Mucosa of rectum (tissue), 2 donors: ENCODE data around the gene SHC1.
A peak's percentile ranks its signal among the peaks of the same experiment; 100 is the strongest.

Experiments used
- H3K27ac ChIP-seq, 2 donors: one replicate each; pipeline ENCODE4 v1.7.0; 2013; ENCODE audit warnings: inconsistent platforms in 2 of 2, low read depth in 2 of 2, low read length in 2 of 2
- H3K27me3 ChIP-seq, 2 donors: one replicate each; pipeline ENCODE4 v1.7.0; 2013; ENCODE audit warnings: low read length in 2 of 2; ENCODE audit not compliant: control insufficient read depth in 2 of 2, insufficient read depth in 2 of 2
- H3K36me3 ChIP-seq, 2 donors: one replicate each; pipeline ENCODE4 v1.7.0; 2013; ENCODE audit warnings: low read length in 2 of 2; ENCODE audit not compliant: control insufficient read depth in 2 of 2, insufficient read depth in 2 of 2
- H3K4me1 ChIP-seq, 2 donors: one replicate each; pipeline ENCODE4 v1.7.0; 2013; ENCODE audit warnings: low read length in 2 of 2, mild to moderate bottlenecking in 1 of 2; ENCODE audit not compliant: control insufficient read depth in 2 of 2, insufficient read depth in 2 of 2
- H3K4me3 ChIP-seq, 2 donors: one replicate each; pipeline ENCODE4 v1.7.0; 2013; ENCODE audit warnings: low read length in 2 of 2
- H3K9ac ChIP-seq, 2 donors: one replicate each; pipeline ENCODE4 v1.7.0; 2013; ENCODE audit warnings: low read length in 2 of 2, low read depth in 1 of 2, mild to moderate bottlenecking in 1 of 2
- H3K9me3 ChIP-seq, 2 donors: one replicate each; pipeline ENCODE4 v1.7.0; 2013; ENCODE audit warnings: low read length in 2 of 2; ENCODE audit not compliant: control insufficient read depth in 2 of 2
- donor health status: healthy.
- donor health status: Normal muscosa, but diverticular disease.

SHC1 gene

DNA sequence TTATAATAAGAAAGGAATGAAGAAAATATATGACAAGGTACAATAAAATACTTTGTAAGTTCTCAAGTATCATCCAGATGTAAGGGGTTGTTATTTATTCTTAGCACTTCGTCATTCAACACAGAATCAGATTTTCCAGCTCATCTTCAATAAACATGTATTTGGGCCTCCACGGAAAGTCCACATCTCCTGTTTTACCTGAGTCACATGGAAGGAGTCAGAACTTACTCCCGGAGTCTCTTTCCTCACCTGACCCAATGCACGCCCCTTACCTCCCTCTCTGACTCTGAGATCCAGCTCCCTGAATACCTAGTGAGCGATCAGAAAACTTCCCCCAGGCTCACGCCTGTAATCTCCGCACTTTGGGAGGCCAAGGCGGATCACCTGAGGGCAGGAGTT lies 32.6 kb downstream of the SHC1 start:
- peak overlapping the region; percentile 96 to 99 for H3K9ac ChIP-seq
- H3K36me3 ChIP-seq = no peaks in the 10 kb centered on the region
- H3K27me3 ChIP-seq = no peaks in the 10 kb centered on the region
- peak overlapping the region; percentile 99 for H3K27ac ChIP-seq
- peak overlapping the region; percentile 94 to 96 for H3K4me3 ChIP-seq
- H3K9me3 ChIP-seq = no peaks in the 10 kb centered on the region
- peaks cover 29 to 36% of the 10 kb centered on the region in 2 donors for H3K4me1 ChIP-seq

DNA sequence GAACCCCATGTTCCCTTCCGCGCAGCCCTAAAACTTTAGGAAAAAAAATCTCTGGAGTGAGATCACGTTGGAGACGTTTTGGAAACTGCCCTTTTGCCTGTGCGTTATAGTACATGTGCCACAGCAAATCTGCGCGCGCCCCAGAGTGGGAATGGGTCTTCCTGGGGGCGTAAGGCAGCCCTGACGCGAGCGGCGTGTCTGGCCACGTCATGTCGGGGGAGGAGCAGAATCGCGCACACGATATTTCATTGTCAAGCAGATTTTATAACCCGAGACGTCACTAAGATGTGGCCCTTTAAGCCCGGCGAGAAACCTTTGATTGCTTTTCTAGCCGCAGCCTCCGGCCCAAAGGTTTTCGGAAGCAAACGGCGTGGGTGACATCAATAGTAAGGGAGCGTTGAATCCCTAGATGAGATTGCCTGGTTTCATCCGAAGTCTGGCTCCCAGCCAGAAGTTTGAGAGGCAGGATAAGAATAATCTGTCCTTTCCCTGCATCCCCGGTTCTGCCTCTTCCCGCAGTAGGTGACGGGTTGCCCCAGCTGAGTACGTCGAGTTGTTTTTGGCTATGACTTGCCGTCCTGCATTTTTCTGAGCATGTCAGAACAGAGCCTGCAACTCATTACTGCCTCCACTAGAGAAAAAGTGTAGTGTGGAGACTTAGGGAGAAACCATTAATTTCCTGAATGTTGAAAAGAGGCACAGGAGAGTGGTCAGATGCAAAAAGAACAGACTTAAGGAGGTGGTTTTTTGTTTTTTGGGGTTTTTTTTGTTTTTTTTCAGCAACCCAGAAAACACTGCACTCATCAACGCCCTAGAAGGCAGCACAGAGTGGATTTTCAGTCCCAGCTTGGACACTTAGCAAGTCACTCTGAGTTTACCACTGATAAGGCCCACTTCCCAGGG lies 33.2 kb downstream of the SHC1 start:
- peak overlapping the region; percentile 99 for H3K27ac ChIP-seq
- peak overlapping the region; percentile 96 to 99 for H3K9ac ChIP-seq
- H3K4me1 ChIP-seq = peaks cover 30 to 35% of the 10 kb centered on the region in 2 donors
- peak overlapping the region; percentile 94 to 96 for H3K4me3 ChIP-seq
- no peaks in the 10 kb centered on the region for H3K36me3 ChIP-seq
- no peaks in the 10 kb centered on the region for H3K9me3 ChIP-seq
- H3K27me3 ChIP-seq = no peaks in the 10 kb centered on the region

DNA sequence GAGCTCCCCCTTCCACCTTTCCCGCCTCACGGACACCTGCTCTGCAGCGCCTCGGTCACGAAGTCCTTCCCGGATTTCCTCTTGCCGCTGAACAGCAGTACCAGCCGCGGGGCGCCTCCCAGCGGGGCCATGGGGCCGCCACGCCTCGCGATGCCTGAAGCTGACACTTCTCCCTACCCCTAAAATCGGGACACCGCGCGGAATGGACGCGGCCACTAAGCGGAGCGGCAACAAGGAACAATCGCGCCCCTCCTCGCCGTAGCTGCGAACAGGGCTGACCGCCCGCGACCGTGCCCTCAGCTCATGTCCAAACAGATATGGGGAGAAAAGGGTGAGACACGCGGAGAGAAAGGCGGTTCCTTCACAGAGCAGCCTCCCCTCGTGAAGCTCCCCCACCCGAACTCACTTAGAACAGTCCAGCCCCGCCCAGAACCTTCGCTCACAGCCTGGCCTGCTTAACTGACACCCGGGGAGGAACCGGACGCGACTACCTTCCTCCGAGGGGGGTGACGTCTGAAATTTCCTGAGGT lies 33.9 kb downstream of the SHC1 start, which contains the start of gene PMVK:
PMVK (minus strand) TSS at position 165 of the 530 bp plus-strand sequence; CDS start at position 131, 34 bp downstream.
- peaks cover 23 to 35% of the 10 kb centered on the region in 2 donors for H3K4me1 ChIP-seq
- H3K9ac ChIP-seq = peak within 1 kb of the TSS; percentile 96 to 99

DNA sequence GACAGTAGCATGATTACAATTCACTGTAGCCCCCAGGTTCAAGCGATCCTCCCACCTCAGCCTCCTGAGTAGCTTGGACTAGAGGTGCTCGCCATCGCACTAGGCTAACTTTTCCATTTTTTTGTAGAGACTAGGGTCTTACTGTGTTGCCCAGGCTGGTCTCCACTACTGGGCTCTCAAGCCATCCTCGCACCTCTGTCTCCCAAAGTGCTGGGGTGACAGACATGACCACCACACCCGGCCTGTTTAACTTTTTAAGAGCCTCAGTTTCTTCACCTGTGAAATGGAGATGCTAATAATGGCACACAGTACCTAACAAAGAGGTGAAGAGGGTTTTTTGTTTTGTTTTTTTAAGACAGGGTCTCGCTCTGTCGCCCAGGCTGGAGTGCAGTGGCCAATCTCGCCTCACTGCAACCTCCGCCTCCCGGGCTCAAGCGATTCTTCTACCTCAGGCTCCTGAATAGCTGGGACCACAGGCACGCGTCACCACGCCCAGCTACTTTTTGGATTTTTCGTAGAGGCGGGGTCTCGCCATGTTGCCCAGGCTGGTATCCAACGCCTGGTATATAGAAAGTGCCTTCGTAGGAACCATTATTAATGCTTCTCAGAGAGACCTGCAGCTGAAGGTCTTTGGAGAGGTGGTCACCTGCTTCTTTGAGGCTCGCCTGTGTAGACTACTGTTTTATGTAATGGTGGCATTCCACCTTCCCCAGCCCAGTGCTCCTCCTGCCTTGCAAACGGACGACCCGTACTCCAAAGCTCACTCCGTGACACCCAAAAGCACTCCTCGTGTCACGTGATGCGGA lies 34.6 kb downstream of the SHC1 start:
- Histone ChIP-seq H3K9ac (peak overlapping the region; percentile 96 to 99), H3K36me3 (no peaks in the 10 kb centered on the region), H3K27ac (peak overlapping the region; percentile 99), H3K4me1 (peaks cover 19 to 35% of the 10 kb centered on the region in 2 donors), H3K9me3 (no peaks in the 10 kb centered on the region), H3K27me3 (no peaks in the 10 kb centered on the region), H3K4me3 (peak overlapping the region; percentile 94 to 96)

More for the DNA sequence above, 33.9 kb downstream of the SHC1 start, which contains the start of gene PMVK:
- Histone ChIP-seq H3K27ac (peak within 1 kb of the TSS; percentile 99), H3K36me3 (no peaks in the 10 kb centered on the region), H3K4me3 (peak within 1 kb of the TSS; percentile 94 to 96), H3K27me3 (no peaks in the 10 kb centered on the region), H3K9me3 (no peaks in the 10 kb centered on the region)

DNA sequence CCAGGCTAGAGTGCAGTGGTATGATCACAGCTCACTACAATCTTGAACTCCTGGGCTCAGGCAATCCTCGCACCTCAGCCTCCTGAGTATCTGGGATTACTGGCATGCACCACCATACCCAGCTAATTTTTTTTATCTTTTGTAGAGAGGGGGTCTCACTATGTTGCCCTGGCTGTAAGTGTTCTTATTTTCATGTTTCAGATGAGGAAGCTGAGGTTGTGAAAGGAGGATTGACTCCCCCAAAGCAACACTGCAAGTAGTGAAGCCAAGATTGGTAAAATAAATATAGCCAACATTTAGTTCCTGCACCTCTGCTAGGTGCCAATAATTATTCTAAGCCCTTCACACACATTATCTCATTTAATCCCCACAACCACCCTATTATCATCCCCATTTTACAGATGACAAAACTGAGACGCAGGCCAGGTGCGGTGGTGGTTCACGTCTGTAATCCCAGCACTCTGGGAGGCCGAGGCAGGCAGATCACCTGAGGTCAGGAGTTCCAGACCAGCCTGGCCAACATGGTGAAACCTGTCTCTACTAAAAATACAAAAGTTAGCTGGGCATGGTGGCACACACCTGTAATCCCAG lies 36.1 kb downstream of the SHC1 start:
- Histone ChIP-seq H3K36me3 (peaks cover 0 to 2% of the 10 kb centered on the region in 2 donors), H3K9me3 (no peaks in the 10 kb centered on the region), H3K27me3 (no peaks in the 10 kb centered on the region), H3K4me3 (no peak overlapping the region), H3K9ac (no peak overlapping the region), H3K4me1 (peaks cover 13 to 35% of the 10 kb centered on the region in 2 donors), H3K27ac (no peak overlapping the region)

DNA sequence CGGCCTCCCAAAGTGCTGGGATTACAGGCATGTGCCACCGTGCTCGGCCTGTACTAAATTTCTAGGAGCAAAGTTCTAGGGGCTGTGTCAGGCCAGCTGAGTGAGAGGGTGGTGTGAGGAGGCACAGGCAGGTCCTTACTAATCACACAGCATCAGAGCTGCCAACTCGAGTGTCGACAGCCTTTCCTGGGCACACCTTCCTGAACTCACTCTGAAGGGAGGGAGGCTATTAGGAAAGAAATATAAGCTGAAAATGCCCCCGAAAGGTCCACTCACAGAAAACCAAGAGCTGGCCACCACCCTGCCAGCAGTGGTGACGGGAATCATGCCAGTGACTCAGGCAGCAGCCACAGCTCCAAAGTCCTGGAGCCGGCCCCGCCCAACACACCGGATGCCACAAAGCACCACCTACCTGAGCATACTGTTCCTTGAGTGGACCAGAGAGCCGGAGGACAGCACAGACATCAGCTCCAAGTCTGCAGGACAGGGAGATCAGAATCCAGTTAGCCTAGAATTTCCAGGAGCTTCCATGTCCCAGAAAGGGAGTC lies 38.5 kb downstream of the SHC1 start:
- H3K9ac ChIP-seq = peak overlapping the region; percentile 1 to 71
- H3K27me3 ChIP-seq = no peaks in the 10 kb centered on the region
- peak overlapping the region; percentile 76 to 92 for H3K27ac ChIP-seq
- H3K4me3 ChIP-seq = peak overlapping the region in 1 of 2 donors; percentile 29
- no peaks in the 10 kb centered on the region for H3K9me3 ChIP-seq
- peaks cover 3 to 12% of the 10 kb centered on the region in 2 donors for H3K36me3 ChIP-seq
- peaks cover 8 to 26% of the 10 kb centered on the region in 2 donors for H3K4me1 ChIP-seq

DNA sequence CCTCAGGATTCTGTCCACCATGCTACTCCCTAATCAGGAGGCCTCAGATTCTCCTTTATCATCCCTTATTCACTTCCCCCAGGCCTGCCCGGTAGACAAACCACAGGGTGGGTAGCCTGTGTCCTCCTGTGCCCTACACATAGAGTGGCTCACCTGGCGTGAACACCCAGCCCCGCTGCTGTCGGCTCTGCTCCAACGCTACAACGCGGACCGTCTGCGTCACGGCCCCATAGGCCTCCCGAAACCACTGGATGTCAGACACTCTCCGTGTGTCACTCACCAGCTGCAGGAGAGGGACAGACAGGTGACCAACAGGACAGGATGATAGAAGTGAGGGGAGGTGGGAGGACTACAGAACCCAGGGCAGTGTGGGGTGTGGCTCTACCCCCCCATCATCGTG lies 44.3 kb downstream of the SHC1 start:
- no peaks in the 10 kb centered on the region for H3K9me3 ChIP-seq
- no peak overlapping the region for H3K27ac ChIP-seq
- H3K27me3 ChIP-seq = no peaks in the 10 kb centered on the region
- no peaks in the 10 kb centered on the region for H3K4me1 ChIP-seq
- peaks cover 28 to 44% of the 10 kb centered on the region in 2 donors for H3K36me3 ChIP-seq
- H3K9ac ChIP-seq = no peak overlapping the region
- no peak overlapping the region for H3K4me3 ChIP-seq

DNA sequence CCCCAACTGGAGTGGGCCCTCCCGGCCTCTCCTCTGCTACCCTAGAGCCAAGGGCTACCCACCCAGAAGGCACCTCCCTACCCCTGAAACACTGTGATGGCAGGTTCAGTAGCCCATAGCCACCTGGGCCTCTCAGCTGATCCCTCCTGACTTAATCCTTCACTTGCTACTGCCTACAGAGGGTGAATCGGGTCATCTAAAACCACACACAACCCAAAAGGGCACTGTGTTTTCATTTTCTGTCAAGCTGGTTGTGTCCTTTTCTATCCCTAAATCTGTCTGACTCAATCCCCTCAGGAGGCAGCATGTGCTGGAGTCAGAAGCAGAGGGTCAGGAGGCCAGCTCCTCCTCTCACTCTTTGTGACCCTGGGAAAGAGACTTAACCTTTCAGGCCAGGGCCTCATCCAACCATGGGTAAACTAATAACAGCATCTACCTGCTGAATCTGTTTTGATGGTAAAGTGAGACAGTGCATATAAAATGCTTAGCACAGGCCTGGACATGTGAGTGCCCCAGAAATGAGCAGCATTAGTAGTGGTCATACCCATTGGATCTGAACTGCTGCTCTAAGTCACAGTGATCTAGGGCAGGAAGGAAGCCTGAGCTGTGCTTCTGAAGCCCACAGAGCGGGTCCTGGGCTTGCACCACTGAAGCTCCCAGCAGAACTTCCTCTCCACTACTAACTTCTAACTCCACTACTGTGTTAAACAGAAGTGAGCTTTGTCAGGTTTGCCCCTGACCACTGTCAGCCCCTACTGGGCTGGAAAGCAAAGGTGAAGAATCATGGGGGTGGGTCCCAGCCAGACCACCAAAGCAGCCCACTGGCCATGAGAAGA lies 45.0 kb downstream of the SHC1 start:
- Histone ChIP-seq H3K4me1 (no peaks in the 10 kb centered on the region), H3K36me3 (peaks cover 28 to 46% of the 10 kb centered on the region in 2 donors), H3K27ac (no peak overlapping the region), H3K9ac (no peak overlapping the region), H3K4me3 (no peak overlapping the region), H3K9me3 (no peaks in the 10 kb centered on the region), H3K27me3 (no peaks in the 10 kb centered on the region)

DNA sequence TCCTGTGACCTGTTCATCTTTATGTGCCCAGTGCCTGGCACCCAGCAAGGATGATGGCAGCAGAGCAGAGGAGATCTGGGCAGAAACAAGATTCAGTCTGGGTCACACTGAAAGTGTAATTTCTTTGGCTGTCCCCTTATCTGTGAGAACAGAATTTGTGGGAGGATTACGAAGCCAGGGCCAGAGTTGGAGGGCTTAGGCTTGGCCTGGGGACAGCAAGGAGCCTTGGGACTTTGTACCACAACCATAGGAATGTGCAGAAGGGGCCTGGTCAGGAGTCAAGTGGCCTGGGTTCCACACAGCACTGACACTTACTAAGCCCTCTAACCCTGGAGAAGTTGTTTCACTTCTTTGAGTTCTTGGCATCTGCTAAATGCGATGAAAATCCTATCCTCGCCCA lies 46.9 kb downstream of the SHC1 start:
- Histone ChIP-seq H3K4me1 (no peaks in the 10 kb centered on the region), H3K9me3 (no peaks in the 10 kb centered on the region), H3K36me3 (peaks cover 28 to 40% of the 10 kb centered on the region in 2 donors), H3K4me3 (no peak overlapping the region), H3K27me3 (no peaks in the 10 kb centered on the region), H3K27ac (no peak overlapping the region), H3K9ac (no peak overlapping the region)
